ENCODE measurements around the gene GRHL1.

- TF ChIP-seq CTCF (IDR thresholded peaks at IDR 0.05; ENCODE audit: low read depth, low read length, poor library complexity, severe bottlenecking) (no peak), EZH2phosphoT487 (IDR thresholded peaks at IDR 0.05; ENCODE audit: borderline replicate concordance, low read length) (no peak)
Measured at GRCh38 chr2:9982891-9983290, 31.4 kb downstream of the GRHL1 start.
